Renal cortex interstitium (tissue), 11 donors: ENCODE results near the gene MERTK. TPM values are rescaled to one million over a fixed set of nuclear protein-coding genes. Genes with fewer than 3 reads are reported as not detected.
A peak's percentile ranks its signal among the peaks of the same experiment; 100 is the strongest.
"Not testable (repeated sequence)": the region's sequence is repeated elsewhere in the genome, so short reads cannot be mapped to it uniquely, and the experiment has no call there.

Experiments used
- DNase-seq, 11 donors: peaks; one replicate each; pipeline ENCODE4 v3.0.0-alpha.2; 2013; ENCODE audit warnings: low read depth in 9 of 11, low spot score in 4 of 11; ENCODE audit errors: extremely low read depth in 1 of 11
- polyA plus RNA-seq, 3 donors: library from polyadenylated mRNA; unstranded; fragments of 120-200 nt; gene quantifications; one replicate each; pipeline ENCODE4 v1.2.1, GENCODE V29; 2013; ENCODE audit not compliant: insufficient read length in 3 of 3

MERTK gene
- polyA plus RNA-seq, 3 donors: 17.0 to 20.4 (median 18.7) TPM

DNA sequence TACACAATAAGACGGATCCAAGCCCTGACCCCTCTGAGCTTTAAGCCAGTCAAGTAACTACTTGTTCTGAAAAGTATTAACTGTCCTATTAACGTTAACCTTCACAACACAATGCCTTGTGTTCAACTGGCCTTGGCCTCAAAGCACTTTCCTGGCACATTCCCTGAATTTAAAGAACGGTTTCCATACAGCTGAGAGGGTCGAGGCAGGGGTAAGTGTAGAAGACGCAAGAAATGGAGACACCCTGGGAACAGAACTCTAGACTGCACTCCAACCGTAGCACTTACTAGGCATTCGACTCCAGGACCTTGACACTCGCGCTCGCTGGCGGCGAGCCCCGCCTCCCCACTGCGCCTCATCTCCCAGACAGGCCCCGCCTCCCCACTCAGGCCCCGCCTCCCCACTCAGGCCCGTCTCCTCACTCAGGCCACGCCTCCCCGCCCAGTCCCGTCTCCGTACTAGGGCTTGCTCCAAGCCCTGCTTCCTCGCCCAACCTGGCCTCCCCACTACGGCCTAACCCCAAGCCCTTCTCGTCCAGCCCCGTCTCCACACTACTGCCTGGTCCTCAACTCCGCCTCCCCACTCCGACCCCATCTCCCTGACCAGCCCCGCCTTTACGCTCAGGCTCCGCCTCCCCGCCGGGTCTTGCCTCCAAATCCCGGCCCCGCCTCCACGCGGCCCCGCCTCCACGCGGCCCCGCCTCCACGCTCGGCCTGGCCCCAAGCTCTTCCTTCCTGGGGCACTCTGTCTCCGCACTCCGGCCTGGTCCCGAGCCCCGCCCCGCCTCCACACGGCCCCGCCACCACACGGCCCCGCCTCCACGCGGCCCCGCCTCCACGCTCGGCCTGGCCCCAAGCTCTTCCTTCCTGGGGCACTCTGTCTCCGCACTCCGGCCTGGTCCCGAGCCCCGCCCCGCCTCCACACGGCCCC is 155.8 kb downstream of the MERTK start:
- peak; percentile 77 to 96 (median 93) for DNase-seq

DNA sequence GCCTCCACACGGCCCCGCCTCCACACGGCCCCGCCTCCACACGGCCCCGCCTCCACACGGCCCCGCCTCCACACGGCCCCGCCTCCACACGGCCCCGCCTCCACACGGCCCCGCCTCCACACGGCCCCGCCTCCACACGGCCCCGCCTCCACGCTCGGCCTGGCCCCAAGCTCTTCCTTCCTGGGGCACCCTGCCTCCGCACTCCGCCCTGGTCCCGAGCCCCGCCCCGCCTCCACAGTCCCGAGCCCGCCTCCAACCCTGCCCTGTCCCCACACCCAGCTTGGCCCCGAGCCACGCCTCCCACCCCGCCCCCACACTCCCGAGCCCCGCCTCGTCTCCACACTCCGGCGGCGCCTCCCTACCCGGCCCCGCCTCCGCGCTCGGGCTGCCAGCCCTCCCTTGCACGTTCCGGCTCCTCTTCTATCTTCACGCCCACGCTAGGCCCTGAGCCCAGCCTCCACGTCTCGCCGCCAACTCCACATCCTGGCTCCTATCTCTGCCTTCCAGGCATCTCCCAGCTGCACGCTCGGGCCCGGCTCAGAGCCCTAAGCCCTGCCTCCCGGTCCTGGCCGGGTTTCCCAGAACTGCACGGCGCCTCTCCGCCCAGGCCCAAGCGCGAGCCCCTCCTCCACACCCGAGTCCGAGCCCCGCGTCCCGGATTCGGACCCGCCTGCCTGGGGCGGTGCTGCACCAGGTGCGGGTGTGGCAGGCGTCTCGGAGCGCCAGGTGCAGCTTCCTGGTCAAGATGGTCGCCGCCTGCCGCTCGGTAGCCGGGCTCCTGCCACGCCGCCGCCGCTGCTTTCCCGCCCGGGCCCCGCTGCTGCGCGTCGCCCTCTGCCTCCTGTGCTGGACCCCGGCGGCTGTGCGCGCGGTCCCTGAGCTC is 156.7 kb downstream of the MERTK start, which contains the start of gene TMEM87B:
Gene TMEM87B (plus strand): TSS at position 423 of the 883 bp plus-strand sequence. CDS start 323 bp downstream, at position 746.
- peak; percentile 87 to 97 (median 95) for DNase-seq

DNA sequence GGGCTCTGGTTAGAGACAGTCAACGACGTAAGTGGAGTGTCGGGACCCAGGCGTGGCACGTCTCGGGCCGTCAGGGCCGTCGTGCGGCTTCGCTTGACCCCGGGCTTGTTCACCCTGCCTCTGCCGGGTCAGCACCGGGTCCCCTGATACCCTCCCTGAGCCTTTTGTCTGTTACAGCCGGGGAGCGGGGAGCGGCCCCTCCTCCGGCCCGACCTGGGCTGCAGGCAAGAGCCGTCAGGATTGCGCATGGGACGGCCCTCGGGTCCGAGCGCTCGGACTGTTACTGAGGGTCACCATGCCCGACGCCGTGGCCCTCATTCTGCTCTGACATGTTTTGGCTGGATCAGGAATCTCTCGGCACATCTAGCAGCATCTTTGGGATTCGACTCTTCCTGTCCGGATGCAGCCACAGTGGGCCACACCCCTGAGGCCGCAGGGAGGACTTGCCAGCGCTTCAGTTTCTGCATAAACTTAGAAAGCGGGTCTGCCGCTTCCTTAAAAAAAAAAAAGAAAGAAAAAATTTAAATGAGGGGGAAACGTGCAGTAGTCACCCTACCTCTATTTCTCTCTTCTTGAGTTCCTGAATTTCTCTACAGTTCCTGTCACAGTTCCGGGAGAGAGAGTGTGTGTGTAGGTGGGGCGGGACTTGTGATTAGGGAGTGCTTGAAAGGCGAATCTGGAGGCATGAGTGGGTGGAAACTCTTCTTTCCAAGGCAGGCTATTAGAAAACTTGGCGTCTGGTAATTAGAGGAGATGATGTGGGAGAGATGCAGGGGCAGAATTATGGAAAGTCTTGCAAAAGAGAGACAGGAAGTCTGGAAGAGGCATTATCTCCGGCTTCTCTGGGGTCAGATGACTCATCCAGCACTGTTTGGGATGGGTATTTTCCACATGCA is 157.6 kb downstream of the MERTK start:
- peak; percentile 42 to 77 (median 55) for DNase-seq

DNA sequence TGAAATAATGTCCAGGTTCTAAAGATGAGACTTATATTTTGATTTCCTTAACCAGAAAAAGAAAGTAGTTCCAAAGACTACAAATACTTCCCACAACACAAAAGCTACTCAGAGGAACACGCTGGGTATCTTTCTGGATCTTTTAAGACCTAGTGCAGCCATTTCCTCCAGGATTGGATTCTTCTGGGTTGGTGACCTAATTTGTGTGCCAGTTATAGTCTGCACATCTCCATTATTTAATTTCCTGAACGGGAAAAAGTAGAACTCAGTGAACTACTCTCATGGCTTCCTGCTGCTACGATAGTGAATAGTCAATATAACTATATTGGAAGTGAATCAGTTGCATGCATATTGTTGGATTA is 158.2 kb downstream of the MERTK start:
- no peak for DNase-seq

DNA sequence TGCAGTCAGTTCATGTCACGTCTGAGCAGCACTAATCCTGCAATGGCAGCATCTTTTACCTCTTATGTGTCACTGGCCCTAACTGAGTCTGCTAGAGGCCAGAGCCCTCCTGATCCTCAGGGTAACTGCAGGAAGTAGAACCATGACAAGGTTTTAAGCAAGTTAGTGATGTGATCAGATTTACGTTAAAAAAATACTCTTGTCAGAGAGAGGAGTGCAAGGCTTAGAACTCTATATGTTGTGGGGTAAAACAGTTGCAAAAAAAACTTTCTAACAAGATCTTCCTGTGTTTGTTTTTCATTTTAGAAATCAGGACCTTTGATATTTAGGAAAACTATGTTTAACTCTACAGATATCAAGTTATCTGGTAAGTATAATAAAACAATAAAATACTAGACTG is 161.3 kb downstream of the MERTK start:
- no peak for DNase-seq

DNA sequence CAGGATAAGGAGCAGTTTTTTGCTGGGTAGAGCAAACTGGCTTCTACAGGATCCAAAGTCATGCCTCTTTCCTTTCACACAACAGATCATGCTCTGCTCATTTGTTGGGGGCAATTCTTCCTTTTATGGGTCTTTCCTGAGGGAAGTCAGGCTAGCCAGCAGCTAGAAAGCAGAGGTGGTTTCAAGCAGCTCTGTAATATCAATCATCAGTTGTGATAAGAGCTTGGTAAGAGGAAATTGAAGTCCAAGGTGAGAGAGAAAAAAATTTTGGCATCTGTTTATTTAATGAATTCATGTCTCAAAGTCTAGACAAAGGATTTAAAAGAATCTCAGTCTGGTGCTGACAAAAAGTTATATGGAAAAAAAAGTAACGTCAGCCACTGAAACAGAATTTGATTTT is 162.9 kb downstream of the MERTK start:
- DNase-seq: no peak

DNA sequence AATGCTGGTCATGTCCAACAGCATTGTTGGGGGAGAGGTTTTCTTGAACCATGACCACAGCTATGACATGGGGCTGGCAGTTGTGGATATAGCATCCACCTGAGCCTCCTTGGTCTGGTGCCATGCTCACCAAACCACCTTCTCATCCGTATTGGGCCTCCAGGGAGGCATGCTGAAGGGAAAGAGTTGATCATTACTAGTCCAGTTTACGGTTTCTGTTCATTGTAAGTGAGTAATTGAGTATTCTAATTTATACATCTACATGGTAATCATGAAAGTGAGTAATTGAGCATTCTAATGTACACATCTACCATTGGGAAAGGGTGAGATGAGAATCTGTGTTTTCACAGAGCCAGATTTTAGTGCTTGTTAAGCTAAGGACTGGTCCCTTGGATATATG is 163.4 kb downstream of the MERTK start:
- no peak for DNase-seq

DNA sequence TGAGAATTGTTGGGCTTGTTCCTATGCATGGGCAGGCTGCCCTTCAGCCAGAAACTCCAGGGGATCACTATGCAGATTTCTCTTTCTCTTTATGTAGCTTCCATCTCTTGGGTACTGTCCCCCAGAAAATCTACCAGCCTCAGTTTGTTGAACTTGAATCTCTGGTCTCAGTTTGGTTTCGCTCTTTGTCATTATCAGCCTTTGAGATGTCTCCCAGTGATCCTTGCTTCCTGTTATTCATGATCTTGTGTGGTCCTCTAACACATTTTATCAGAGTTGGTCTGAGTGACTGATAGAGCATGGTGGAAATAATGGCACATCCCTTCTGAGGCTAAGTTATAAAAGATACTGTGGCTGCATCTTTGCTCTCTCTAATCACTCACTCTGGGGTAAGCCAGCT is 164.5 kb downstream of the MERTK start:
- DNase-seq: no peak

DNA sequence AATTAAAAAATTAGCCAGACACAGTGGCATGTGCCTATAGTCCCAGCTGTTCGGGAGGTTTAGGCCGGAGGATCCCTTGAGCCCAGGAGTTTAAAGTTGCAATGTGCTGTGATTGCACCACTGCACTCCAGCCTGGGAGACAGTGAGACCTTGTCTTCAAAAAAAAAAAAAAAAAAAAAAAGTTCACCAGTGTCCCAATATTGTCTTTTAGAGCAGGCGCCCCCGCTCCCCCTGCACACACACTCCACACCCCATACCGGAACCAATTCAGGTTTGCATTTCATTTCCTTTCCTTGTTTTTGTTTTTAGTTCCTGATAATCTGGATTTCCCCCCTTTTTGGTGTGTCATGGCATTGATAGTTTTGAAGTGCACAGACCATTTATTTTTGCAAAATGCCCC is 167.1 kb downstream of the MERTK start:
- no peak for DNase-seq

DNA sequence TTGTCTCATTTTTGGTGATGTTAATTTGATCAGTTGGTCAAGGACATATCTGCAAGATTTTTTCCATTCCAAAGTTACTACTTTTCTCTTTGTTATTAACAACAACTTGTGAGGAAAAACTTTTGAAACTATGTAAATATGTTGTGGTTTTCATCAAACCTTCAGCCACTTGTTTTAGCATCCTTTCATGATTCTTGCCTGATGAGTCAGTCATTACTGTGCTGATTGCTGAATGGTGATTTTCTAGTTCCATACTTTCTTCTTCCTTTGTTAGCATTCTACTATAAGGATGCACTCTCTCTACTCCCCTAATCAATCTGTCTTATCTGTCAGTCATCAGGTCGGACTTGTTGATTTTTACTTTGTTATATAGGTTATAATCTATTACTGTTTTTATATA is 167.6 kb downstream of the MERTK start:
- no peak for DNase-seq

DNA sequence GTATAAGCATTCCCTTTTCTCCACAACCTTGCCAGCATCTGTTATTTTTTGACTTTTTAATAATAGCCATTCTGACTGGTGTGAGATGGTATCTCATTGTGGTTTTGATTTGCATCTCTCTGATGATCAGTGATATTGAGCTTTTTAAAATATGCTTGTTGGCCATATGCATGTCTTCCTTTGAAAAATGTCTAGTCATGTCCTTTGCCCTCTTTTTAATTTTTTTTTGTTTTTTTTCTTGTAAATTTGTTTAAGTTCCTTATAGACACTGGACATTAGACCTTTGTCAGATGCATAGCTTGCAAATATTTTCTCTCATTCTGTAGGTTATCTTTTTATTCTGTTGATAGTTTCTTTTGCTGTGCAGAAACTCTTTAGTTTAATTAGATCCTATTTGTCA is 171.4 kb downstream of the MERTK start:
- not testable (repeated sequence) for DNase-seq

DNA sequence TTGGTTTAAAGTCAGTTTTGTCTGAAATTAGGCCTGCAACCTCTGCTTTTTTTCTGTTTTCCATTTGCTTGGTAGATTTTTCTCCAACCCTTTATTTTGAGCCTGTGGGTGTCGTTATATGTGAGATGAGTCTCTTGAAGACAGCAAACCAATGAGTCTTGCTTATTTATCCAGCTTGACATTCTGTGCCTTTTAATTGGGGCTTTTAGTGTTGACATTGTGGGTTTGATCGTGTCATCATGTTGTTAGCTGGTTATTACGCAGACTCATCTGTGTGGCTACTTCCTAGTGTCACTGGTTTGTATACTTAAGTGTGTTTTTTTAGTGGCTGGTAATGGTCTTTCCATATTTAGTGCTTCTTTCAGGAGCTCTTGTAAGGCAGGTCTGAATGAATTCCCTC is 175.5 kb downstream of the MERTK start:
- no peak for DNase-seq

DNA sequence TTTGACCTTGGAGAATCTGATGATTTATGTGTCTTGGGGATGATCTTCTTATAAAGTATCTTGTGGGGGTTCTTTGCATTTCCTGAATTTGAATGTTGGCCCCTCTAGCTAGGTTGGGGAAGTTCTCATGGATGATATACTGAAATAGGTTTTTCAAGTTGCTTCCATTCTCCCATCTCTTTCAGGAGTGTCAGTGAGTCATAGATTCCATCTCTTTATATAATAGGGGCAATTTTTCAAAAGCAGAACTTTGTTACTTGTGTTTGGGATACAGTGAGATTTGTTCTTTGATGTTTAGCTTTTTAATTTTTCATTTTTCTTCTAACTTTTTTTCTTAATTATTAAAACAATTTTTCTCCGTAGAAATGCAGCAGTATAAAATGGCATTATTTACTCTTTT is 176.1 kb downstream of the MERTK start:
- no peak for DNase-seq

DNA sequence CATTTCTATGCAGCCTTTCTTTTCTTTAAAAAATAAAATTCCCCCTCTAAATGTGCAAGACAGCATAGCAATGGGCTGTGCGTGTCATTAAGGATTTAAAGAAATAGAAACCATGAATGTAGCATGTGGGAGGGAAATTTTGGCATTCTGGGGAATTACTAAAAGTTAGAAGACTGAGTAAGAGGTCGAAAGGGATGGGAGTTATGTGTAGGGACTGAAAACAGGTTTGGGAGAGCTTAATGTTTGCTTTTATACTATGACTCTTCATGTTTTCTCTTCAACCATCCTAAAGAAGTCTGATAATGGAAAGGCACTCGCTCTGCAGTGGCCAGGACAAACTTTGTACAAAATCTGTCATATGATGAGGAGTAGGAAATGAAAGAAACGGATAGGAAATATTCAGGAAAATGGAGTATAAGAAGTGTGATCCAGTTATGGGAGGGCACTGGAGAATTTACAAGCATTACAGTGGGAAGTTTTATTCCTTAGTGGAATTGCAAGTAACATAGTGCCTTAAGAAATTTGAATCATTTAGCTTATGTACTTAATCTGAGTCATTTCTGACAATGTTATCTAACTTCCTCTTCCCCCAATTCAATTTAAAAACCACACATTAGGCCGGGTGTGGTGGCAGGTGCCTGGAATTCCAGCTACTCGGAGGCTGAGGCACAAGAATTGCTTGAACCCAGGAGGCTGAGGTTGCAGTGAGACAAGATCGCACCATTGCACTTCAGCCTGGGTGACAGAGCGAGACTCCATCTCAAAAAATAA is 177.3 kb downstream of the MERTK start:
- DNase-seq: no peak

DNA sequence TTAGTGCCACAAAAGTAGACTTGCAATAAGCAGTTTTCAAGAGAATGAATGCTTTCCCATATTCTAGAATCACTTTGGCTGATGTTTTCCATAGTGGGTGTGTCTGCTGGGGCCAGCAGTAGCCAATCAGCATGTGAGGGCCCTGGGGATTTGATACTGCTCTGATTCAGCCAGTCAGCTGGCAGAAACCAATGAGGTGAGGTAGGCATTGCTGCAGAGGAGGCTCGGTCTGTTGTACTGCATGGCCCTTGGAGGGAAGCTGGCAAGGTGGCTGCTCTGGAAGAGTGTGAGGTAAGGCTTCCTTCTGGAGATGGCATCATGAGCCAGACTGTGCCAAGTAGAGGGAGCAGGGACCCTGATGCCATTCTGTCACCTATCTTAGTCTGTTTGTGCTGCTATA is 179.4 kb downstream of the MERTK start:
- no peak for DNase-seq
